ENCODE data around the gene SPESP1. TPM values are rescaled to one million over a fixed set of nuclear protein-coding genes. Genes with fewer than 3 reads are reported as not detected.

Gene SPESP1
- polyA plus RNA-seq (ENCODE audit: low read depth in 6 of 6): 1 to 10 TPM in 2 of 6 donors, under 1 TPM in 2, not detected in 2; 0.33 to 1.5 (median 1.1) TPM

- H3K27ac Mint-ChIP-seq: no peak within 1 kb of the TSS
Observed at GRCh38 chr15:68930268-68931022, at the start of gene SPESP1. Gene SPESP1, plus strand, starts transcription at chr15:68930525. Its CDS starts 129 bp downstream, at chr15:68930654.

GRCh38 chr15:68885070-68885469 lies 45.3 kb upstream of the SPESP1 start:
- H3K36me3 Mint-ChIP-seq: no peaks in the 10 kb centered on the region
- H3K27me3 Mint-ChIP-seq: peaks cover 0 to 10% (median 0%) of the 10 kb centered on the region in 3 donors
- no peaks in the 10 kb centered on the region for H3K9me3 Mint-ChIP-seq
- ATAC-seq (ENCODE audit: low read depth in 2 of 2) (no peak), DNase-seq (no peak)
- H3K4me1 Mint-ChIP-seq: peaks cover 2 to 6% (median 4%) of the 10 kb centered on the region in 3 donors
- H3K27ac Mint-ChIP-seq: no peak overlapping the region
- H3K4me3 Mint-ChIP-seq: no peak overlapping the region

More at GRCh38 chr15:68930268-68931022, at the start of gene SPESP1:
- peak within 1 kb of the TSS in 7 of 8 donors; percentile 3 to 73 (median 50) for H3K4me3 Mint-ChIP-seq
- peak; percentile 18 for DNase-seq
- peaks cover 0 to 13% (median 11%) of the 10 kb centered on the region in 3 donors for H3K27me3 Mint-ChIP-seq
- no peaks in the 10 kb centered on the region for H3K36me3 Mint-ChIP-seq
- peaks cover 0 to 1% (median 1%) of the 10 kb centered on the region in 3 donors for H3K4me1 Mint-ChIP-seq
- peak; percentile 48 to 74 for ATAC-seq (ENCODE audit: low read depth in 2 of 2)
- peaks cover 0 to 3% (median 0%) of the 10 kb centered on the region in 7 donors for H3K9me3 Mint-ChIP-seq

- Mint-ChIP-seq H3K27ac (no peak overlapping the region), H3K27me3 (peaks cover 0 to 10% (median 0%) of the 10 kb centered on the region in 3 donors), H3K36me3 (no peaks in the 10 kb centered on the region), H3K4me3 (no peak overlapping the region), H3K9me3 (no peaks in the 10 kb centered on the region), H3K4me1 (peaks cover 2 to 6% (median 4%) of the 10 kb centered on the region in 3 donors)
- no peak for ATAC-seq (ENCODE audit: low read depth in 2 of 2)
- DNase-seq: no peak
Observed at GRCh38 chr15:68887120-68887519, 43.2 kb upstream of the SPESP1 start.

GRCh38 chr15:68887819-68888218 lies 42.5 kb upstream of the SPESP1 start:
- peaks cover 2 to 6% (median 4%) of the 10 kb centered on the region in 3 donors for H3K4me1 Mint-ChIP-seq
- ATAC-seq (ENCODE audit: low read depth in 2 of 2): no peak
- peak overlapping the region in 1 of 8 donors; percentile 45 for H3K4me3 Mint-ChIP-seq
- no peak for DNase-seq
- H3K27ac Mint-ChIP-seq: peak overlapping the region in 1 of 6 donors; percentile 39
- peaks cover 0 to 10% (median 0%) of the 10 kb centered on the region in 3 donors for H3K27me3 Mint-ChIP-seq
- no peaks in the 10 kb centered on the region for H3K9me3 Mint-ChIP-seq
- H3K36me3 Mint-ChIP-seq: no peaks in the 10 kb centered on the region

- Mint-ChIP-seq H3K4me1 (peaks cover 2 to 6% (median 4%) of the 10 kb centered on the region in 3 donors), H3K27me3 (peaks cover 0 to 13% (median 4%) of the 10 kb centered on the region in 3 donors), H3K36me3 (no peaks in the 10 kb centered on the region), H3K4me3 (peak overlapping the region; percentile 57 to 90 (median 76)), H3K9me3 (no peaks in the 10 kb centered on the region), H3K27ac (peak overlapping the region in 2 of 6 donors; percentile 47 to 57)
- no peak for DNase-seq
- peak; percentile 86 to 87 for ATAC-seq (ENCODE audit: low read depth in 2 of 2)
Observed at GRCh38 chr15:68888419-68888818, 41.9 kb upstream of the SPESP1 start.

GRCh38 chr15:68894208-68894607 lies 36.1 kb upstream of the SPESP1 start:
- H3K4me3 Mint-ChIP-seq: no peak overlapping the region
- no peak for DNase-seq
- no peak for ATAC-seq (ENCODE audit: low read depth in 2 of 2)

GRCh38 chr15:68896178-68896577 lies 34.1 kb upstream of the SPESP1 start:
- Mint-ChIP-seq H3K36me3 (no peaks in the 10 kb centered on the region), H3K4me3 (no peak overlapping the region), H3K4me1 (no peaks in the 10 kb centered on the region), H3K9me3 (peaks cover 0 to 4% (median 0%) of the 10 kb centered on the region in 7 donors), H3K27ac (no peak overlapping the region), H3K27me3 (peaks cover 15 to 40% (median 23%) of the 10 kb centered on the region in 3 donors)
- DNase-seq: no peak
- no peak for ATAC-seq (ENCODE audit: low read depth in 2 of 2)

More at GRCh38 chr15:68894208-68894607, 36.1 kb upstream of the SPESP1 start:
- peaks cover 12 to 25% (median 13%) of the 10 kb centered on the region in 3 donors for H3K27me3 Mint-ChIP-seq
- H3K27ac Mint-ChIP-seq: no peak overlapping the region
- H3K36me3 Mint-ChIP-seq: no peaks in the 10 kb centered on the region
- H3K4me1 Mint-ChIP-seq: no peaks in the 10 kb centered on the region
- peaks cover 0 to 4% (median 0%) of the 10 kb centered on the region in 7 donors for H3K9me3 Mint-ChIP-seq

GRCh38 chr15:68897016-68897415 lies 33.3 kb upstream of the SPESP1 start:
- peaks cover 17 to 43% (median 31%) of the 10 kb centered on the region in 3 donors for H3K27me3 Mint-ChIP-seq
- H3K9me3 Mint-ChIP-seq: peaks cover 0 to 4% (median 0%) of the 10 kb centered on the region in 7 donors
- no peak overlapping the region for H3K4me3 Mint-ChIP-seq
- no peak for DNase-seq
- H3K36me3 Mint-ChIP-seq: no peaks in the 10 kb centered on the region
- H3K4me1 Mint-ChIP-seq: no peaks in the 10 kb centered on the region
- ATAC-seq (ENCODE audit: low read depth in 2 of 2): no peak
- no peak overlapping the region for H3K27ac Mint-ChIP-seq

- H3K4me3 Mint-ChIP-seq: no peak overlapping the region
- no peak for ATAC-seq (ENCODE audit: low read depth in 2 of 2)
Observed at GRCh38 chr15:68900027-68900426, 30.3 kb upstream of the SPESP1 start.

GRCh38 chr15:68907396-68907923 lies 22.9 kb upstream of the SPESP1 start:
- Mint-ChIP-seq H3K27ac (no peak overlapping the region), H3K27me3 (peaks cover 0 to 34% (median 17%) of the 10 kb centered on the region in 3 donors), H3K36me3 (no peaks in the 10 kb centered on the region), H3K4me3 (no peak overlapping the region), H3K4me1 (no peaks in the 10 kb centered on the region), H3K9me3 (no peaks in the 10 kb centered on the region)
- ATAC-seq (ENCODE audit: low read depth in 2 of 2) (no peak), DNase-seq (no peak)

More at GRCh38 chr15:68900027-68900426, 30.3 kb upstream of the SPESP1 start:
- DNase-seq: no peak
- Mint-ChIP-seq H3K36me3 (no peaks in the 10 kb centered on the region), H3K9me3 (no peaks in the 10 kb centered on the region), H3K27me3 (peaks cover 24 to 38% (median 28%) of the 10 kb centered on the region in 3 donors), H3K4me1 (no peaks in the 10 kb centered on the region), H3K27ac (no peak overlapping the region)

GRCh38 chr15:68909601-68910100 lies 20.7 kb upstream of the SPESP1 start:
- ATAC-seq (ENCODE audit: low read depth in 2 of 2) (no peak), DNase-seq (no peak)
- no peak overlapping the region for H3K4me3 Mint-ChIP-seq
- H3K27me3 Mint-ChIP-seq: peaks cover 0 to 23% (median 16%) of the 10 kb centered on the region in 3 donors
- no peaks in the 10 kb centered on the region for H3K9me3 Mint-ChIP-seq
- no peak overlapping the region for H3K27ac Mint-ChIP-seq
- no peaks in the 10 kb centered on the region for H3K36me3 Mint-ChIP-seq
- H3K4me1 Mint-ChIP-seq: no peaks in the 10 kb centered on the region

- no peaks in the 10 kb centered on the region for H3K4me1 Mint-ChIP-seq
- H3K4me3 Mint-ChIP-seq: no peak overlapping the region
- peaks cover 0 to 3% (median 0%) of the 10 kb centered on the region in 7 donors for H3K9me3 Mint-ChIP-seq
- no peak overlapping the region for H3K27ac Mint-ChIP-seq
- peaks cover 0 to 3% of the 10 kb centered on the region in 2 donors for H3K36me3 Mint-ChIP-seq
- DNase-seq (no peak), ATAC-seq (ENCODE audit: low read depth in 2 of 2) (no peak)
- H3K27me3 Mint-ChIP-seq: peaks cover 4 to 26% (median 20%) of the 10 kb centered on the region in 3 donors
Observed at GRCh38 chr15:68910341-68910740, 20.0 kb upstream of the SPESP1 start.

- no peak overlapping the region for H3K27ac Mint-ChIP-seq
- H3K36me3 Mint-ChIP-seq: peaks cover 0 to 7% of the 10 kb centered on the region in 2 donors
- H3K4me1 Mint-ChIP-seq: no peaks in the 10 kb centered on the region
- DNase-seq (no peak), ATAC-seq (ENCODE audit: low read depth in 2 of 2) (no peak)
- peaks cover 0 to 8% (median 0%) of the 10 kb centered on the region in 7 donors for H3K9me3 Mint-ChIP-seq
- H3K4me3 Mint-ChIP-seq: no peak overlapping the region
- peaks cover 9 to 28% (median 25%) of the 10 kb centered on the region in 3 donors for H3K27me3 Mint-ChIP-seq
Observed at GRCh38 chr15:68910816-68911215, 19.5 kb upstream of the SPESP1 start.

Measured in naive B cell (primary cell).